Stimulated activated CD4-positive, alpha-beta T cell treated with anti-CD3 and anti-CD28 coated beads, Interleukin-4, amount 100 ng/mL, for 1 hour (primary cell): ENCODE measurements around the gene STIM1.
"Not testable (repeated sequence)": the region's sequence is repeated elsewhere in the genome, so short reads cannot be mapped to it uniquely, and the experiment has no call there.

ENCODE experiments used
- DNase-seq: peaks from one replicate; pipeline ENCODE4 v3.0.0-alpha.2; 2020

STIM1 gene

DNA sequence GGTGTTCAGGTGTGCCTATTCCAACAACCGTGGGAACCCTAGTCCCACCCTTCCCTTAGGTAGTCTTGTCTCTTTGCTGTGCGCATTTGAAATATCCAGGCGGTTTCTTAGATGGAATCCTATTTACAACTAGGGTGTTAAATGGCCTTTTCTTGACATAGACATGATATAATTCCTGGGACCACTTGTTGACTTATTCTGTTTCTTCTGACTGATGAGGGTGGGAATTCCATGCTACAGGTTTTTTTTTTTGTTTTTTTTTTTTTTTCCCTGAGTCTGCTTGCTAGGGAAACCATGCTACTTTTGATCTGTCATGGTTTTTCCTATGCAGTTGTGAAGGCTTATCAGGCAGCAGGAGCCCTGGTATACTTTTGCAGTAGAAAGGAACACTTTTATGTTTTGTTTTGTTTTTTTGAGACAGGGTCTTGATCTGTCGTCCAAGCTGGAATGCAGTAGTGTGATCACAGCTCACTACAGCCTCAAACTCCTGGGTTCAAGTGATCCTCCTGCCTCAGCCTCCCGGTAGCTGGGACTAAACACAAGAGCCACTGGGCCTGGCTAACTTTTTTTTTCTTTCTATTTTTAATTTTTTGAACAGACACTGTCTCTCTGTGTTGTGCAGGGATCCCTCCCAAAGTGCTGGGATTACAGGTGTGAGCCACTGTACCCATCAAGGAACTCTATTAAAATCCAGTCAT lies 1.5 kb downstream of the STIM1 start:
- no peak for DNase-seq

DNA sequence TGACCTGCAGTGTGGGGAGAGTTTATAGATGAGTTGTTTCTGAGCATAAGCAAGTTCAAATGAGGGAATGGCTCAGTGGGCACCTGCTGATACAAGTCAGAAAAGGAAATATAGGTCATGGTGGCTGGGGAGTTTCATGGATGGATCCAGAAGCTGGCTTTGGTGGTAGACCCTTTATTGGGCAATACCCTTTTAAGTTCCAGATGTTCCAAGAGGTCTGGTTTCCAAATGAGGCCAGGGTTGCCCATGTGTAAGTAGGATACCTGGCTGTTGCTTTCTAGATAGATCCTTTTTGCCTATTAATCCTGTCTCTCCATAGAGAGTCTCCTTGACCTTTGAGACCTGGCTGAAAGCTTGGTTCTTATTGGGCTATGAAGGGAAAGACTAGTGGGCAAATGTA lies 2.2 kb downstream of the STIM1 start:
- no peak for DNase-seq

DNA sequence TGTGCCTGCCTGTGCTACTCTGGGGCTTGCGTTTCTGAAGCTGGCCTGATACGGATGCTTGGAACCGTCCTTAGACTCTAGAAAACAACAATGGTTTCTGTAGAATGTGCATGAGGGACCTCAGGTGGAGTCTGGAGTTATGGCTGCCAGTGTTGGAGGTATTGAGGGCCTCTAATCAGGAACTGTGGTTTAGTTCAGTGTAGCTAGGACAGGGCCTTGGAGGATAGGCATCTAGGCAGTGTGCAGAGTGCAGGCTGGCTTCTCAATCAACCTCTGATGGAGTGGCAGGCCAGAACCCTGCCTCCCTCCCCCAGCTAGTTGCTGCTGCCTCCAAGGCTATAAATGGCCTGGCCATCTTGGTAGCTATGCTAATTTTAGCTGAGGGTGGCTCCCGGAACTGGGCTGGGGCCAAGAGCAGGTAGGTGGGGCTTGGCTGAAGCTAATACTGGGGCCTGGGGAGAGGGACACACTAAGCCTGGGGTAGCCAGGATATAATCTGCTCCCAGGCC lies 4.0 kb downstream of the STIM1 start:
- DNase-seq, result no peak

DNA sequence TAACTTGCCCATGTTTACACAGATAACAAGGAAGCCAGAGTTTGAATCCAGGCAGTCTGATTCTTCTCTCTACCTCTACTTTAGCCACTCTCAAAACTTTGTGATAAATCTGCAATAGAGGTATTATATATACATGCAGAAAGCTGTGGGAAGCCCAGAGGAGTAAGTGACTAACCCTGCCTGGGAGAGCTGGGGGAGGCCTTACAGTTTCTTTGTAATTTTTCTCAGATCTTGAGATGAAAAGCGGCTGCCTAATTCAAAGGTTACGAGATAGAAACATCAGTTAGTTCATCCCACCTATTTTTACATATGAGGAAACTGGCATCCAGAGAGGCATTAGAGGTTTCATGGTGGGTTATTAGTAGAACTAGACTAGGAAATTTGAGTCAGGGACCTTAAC lies 4.9 kb downstream of the STIM1 start:
- DNase-seq, result peak; percentile 43

DNA sequence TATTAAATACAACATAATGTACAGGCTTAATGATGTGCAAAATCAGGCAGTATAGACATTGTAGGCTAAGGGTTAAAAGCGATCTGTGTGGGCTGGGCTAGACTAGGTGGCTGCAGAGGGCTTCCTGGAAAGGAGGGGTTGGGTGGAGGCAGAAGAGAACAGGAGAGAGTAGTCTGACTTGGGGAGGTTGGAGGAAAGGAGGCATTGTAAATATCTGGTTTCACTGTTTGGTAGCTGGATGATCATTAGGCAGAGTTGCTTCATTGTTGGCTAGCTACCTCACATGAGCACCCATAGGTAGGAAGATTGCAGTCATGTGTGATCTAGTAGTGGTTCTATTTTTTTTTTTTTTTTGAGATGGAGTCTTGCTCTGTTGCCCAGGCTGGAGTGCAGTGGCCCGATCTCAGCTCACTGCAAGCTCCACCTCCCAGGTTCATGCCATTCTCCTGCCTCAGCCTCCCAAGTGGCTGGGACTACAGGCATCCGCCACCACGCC lies 5.5 kb downstream of the STIM1 start:
- DNase-seq, result not testable (repeated sequence)

DNA sequence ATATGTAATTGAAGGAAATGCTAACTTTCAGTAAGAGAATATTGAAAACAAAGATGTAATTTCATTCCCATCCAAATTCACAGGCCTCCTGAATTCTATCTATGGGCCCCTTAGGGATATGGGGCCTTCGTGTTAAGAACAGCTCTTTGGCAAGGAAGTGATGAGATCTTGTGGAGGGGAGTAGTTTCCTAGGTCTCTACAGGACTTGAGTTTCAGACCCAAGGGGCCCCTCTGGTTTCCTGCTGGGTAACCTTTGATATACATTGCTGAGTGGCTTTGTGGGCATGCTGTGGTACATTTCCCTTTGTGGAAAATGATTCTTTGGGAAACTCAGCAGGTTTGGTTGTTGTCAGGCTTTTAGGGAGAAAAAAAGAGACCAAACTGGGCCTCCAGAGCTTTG lies 6.2 kb downstream of the STIM1 start:
- no peak for DNase-seq

DNA sequence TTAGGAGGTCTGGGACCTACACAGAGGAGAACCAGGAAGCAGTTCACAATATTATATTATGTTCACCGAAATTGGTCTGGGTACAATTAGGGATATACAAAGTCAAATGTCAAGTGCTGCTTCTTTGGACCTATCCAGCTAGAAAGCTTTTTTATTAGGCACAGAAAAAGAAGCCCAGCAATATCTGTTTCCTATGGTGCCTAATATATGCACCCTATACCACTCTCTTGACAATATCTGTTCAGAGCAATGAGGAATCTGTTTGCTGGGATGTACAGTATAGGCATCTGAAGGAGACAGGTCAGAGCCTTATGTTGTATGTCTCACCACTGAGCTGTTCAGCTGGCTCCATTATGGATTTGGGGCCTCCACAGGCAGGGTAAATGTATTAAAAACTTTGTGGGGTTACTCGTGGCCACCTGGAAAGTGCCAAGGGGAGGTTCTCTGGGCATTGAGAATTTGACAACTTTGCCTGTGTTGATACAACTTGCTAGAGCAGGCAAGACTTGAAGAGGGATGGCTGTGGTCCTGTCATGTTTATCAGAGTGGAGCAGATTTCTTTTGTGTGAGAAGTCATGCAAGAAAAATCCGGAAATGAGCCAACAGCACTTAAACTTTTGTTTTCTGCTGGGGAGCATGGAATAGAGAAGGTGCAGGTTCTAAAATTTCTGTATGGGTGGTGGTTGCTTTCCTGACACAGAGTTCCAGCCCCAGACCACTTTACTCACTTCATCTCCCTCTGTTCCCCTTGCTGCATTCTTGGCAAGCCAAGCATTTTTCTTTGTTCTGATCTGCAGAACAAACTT lies 10.1 kb downstream of the STIM1 start:
- DNase-seq, result no peak

DNA sequence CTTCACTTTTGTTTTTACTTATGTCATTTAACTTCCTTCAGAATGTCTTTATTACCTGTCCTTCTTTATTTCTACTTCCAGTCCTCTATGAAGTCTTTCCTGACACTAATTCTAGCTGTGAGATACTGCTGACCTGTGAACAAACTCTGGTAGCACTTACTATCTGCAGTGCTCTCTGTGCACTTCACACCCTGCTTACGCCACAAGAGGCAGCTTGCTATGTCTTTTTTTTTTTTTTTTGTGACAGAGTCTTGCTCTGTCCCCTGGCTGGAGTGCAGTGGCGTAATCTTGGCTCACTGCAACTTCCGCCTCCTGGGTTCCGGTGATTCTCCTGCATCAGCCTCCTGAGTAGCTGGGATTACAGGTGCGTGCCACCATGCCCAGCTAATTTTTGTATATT lies 10.7 kb downstream of the STIM1 start:
- no peak for DNase-seq

DNA sequence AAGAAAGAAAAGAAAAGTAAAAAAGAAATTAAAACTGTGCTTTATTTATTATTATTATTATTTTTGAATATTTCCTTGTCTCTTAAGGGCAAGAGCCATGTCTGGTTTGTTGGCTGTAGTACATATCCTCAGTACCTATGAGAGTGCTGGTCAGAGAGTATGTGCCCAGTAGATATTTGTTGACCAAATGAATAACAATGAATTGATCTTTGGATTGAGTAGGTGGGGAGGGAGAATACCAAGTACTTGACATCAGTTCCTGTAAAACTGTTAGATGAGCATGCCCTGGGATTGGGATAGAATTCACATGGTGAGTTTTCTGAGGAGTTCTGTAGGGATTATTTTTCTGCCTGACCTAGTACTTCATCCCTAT lies 11.4 kb downstream of the STIM1 start:
- no peak for DNase-seq

DNA sequence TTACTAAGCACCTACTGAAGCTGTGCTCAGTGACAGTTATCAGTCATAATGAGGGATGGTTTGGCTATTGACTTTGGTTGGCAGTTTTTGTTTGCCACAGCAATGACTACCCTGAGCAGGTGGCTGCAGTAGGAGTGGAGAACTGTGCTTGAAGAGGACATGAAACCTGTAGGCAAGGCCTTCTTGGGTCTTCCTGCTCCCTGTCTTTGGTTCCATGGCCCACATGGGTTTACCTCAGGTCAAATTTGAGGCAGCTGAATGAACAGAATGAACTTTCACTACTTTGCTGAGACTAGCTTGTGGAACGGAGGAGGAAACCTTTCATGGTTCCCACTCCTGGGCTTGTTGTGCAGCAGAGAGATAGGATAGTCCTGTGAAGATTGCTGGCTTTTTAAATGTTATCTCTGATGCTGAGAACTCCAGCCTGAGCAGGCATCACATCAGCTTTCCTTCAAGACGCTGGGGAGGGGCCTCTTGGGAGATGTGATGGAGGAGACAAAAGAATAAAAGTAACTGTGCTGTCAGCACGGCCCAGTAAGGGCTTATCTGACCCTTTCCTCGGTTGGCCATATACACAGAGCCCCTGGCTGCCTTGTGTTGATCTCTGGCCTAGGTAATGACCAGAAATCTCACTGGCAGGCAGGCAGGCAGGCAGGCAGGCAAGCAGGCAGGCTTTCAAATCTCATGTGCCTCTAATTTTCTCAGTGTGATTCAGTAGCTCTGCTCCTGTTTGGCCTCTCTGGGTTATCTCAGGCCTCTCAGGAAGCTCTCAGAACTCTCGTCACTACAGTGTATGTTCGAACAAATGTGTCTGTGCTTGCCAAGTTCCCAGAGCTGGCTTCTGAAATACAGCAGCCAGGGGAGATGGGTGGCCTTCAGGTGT lies 12.0 kb downstream of the STIM1 start:
- DNase-seq, result no peak

DNA sequence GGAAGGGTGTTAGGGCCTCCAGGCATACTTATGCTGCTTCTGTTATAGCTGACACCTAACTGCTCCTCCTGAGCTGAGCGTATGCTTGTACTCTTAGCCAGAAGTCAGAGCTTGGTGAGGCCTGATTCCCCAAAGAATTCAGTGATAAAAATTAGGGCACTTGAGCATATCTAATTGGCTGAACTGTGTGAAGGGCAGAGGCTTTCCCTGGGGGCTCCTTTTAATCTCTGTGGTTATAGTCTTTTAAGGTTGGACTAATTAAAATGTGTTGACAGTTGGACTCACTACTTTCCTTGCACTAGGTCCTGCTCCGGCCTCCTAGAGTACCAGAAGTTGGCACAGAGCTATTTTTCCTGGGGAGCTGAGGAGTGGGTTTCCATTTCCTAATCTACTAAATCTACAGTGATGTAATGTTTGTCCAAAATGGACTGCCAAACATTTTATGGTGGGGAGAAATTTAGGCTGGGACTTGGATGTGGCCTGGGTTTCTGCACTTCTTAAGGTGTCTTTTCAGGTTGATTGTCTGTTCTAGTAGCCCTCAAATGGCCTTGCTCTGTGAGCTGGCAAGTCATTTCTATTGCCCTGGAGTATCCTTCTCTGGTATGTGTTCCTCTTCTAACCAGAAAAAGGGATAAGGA lies 18.4 kb downstream of the STIM1 start:
- DNase-seq, result no peak

DNA sequence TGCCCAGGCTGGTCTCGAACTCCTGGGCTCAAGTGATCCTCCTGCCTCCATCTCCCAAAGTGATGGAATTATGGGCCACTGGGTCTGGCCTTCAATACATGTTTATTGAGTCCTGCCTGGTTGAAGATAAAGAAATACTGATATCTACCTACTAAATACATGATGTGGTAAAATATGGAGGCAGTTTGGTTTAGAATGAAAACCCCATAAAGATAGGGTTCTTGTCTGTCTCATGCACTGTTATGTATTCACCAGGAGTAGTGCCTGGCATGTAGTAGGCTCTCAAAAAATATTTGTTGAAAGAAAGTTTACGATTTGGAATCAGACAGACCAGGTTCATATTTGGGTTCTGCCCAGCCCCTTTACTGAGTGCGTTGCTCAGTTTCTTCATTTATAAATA lies 21.1 kb downstream of the STIM1 start:
- no peak for DNase-seq

DNA sequence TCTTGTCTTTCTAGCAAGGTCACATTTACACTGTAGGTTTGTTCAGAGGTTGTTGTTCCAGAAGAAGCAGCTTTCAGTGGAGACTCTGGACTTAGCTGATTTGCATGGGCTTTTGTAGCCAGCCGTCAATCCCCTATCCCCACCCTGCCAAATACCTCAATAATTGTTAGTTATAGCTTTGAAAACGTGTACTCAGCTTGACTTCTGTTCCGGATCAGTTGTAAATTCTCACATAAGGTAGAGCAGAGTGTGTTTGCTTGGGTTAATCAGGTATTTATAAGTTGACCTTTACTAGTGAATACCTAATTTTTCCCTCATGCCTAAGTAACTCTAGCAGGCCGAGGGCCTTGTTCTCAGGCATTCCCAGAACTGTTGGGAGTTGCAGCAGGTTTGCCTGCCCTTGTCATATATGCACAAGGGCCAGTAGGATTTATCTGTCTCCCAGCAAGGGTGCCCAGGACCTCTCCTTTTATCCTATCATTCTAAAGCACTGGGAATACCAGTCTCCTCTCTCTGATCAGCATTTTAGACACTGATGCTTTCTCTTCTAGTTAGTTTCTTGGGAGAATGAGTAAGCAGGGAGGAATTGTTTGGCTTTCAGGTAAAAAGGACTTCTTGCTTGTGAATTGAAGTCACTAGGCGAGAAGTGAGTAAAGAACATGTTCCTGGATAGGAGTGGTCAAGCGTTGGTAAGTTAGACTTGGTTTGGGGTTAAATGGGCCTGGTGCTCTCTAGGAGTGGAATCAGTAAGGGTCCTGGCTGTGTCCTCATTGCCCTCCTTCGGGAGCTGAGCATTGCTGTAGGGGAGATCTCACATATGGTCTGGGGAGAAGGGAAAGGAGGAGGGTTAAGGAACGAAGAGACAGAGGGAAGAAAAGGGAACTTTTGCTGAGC lies 22.1 kb downstream of the STIM1 start:
- DNase-seq, result no peak

DNA sequence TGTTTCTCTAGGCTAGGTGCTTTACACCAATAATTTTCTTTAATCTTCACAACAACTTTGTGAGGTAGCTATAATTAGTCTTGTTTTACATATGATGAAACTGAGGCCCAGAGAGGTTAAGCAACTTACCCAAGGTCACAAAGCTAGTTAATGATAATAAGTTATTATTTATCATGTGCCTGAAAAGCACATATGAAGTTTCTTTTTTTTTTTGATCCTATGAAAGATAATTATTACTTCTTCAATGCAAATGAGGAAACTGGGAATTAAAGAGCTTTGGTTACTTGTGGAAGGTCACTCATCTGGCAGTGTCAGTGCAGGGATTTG lies 22.8 kb downstream of the STIM1 start:
- no peak for DNase-seq

DNA sequence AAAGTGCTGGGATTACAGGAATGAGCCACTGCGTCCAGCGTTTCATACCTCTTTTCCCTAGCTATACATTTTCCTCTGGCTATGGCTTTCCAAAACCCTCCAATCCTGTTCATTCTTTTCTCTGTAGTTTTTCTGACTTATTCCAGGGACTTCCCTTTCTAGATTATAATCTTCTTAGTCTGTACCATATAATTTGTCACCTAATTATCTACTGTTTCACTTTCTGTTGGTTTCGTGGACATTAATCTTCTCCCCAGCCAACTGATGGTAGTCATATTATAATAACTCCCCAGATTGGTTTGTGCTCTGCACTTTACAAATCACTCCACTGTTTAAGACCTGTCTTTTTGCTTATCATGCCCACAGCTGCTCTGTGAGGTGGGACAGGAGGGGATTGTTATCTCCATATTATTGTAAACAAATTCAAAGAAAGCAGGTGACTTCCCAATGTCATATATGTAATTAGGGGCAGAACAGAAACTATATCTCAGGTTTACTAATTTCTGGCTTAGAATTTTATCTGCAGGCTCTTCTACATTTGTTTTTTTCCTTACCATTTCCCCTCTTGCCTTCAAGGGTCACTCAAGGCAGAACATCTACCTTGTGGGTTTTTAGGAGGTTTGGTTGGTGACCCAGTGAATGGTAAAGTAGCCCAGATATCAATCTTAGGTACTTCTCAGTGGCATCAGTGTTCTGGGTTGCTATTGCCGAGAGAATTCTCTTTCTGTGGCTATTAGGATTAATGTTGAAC lies 23.9 kb downstream of the STIM1 start:
- no peak for DNase-seq

DNA sequence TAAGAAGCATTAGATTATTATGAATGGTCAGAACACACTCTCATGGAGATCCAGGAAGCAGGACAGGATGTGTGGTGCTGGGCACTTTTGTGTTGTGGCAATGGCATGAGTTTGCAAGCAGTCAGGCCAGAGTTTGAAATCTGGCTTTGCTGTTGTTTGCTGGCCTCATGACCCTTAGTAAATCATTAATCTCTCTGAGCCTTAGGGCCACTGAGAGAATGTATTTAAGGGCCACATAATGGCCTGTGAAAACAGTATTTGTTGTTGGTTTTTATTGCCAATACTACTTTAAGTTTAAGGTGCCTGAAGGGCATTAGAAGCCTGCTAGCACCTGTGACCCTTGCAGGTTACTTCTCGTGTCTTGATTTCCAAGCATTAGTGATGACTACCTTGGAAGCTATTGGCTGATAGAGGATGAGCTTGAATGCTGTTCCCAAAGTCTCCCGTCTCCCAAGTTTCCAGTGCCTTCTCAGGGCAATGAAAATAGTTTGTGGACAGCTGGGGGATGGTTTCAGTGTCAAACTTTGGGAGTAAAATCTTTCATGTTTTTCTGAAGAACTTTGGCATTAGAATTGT lies 24.6 kb downstream of the STIM1 start:
- DNase-seq, result no peak

DNA sequence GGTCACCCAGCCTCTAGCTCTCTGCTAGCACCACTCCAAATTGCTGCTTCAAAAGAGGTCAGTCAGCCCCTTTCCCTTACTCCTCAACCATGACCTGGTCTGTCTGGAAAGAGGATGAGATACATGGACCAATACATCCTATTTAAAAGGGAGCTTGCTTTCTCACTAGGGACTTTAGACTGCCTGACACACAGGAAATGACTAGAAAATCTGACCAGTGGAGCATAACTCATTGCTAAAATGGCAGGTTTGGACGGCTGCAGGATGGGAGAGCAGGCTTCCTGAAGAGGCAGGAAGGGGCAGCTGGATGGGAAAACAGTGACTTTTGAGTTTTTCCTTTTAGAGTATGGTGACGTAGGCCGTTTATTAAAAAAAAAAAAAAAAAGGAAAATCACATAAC lies 25.3 kb downstream of the STIM1 start:
- DNase-seq, result no peak

DNA sequence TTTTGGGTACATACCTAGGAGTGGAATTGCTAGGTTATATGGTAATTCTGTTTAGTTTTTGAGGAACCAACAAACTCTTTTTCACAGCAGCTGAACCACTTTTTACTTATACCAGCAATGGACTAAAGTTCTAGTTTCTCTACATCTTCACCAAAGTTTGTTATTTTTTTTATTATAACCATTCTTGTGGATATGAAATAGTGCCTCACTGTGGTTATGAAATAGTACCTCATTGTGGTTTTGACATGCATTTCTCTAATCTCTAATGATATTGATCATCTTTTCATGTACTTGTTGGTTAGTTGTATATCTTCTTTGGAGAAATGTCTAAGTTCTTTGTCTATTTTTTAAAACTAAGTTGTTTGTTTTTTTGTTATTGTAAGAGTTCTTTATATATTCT lies 27.2 kb downstream of the STIM1 start:
- DNase-seq, result no peak

DNA sequence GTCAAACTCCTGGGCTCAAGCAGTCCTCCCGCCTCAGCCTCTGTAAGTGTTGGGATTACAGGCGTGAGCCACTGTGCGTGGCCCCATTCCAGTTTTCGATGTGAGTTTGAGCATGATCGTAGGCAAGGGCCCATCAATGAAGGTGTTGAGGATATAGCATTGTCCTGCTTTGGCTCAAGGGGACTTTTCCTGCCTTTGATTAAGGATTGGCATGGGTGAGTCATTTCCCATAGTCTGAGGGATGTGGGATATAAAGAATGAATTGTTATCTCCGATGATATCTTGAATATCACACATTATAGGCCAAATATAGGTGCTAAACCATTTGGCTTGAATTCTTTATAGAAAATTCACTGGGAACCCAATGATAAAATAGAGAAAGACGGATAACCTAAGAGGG lies 30.4 kb downstream of the STIM1 start:
- DNase-seq, result no peak

DNA sequence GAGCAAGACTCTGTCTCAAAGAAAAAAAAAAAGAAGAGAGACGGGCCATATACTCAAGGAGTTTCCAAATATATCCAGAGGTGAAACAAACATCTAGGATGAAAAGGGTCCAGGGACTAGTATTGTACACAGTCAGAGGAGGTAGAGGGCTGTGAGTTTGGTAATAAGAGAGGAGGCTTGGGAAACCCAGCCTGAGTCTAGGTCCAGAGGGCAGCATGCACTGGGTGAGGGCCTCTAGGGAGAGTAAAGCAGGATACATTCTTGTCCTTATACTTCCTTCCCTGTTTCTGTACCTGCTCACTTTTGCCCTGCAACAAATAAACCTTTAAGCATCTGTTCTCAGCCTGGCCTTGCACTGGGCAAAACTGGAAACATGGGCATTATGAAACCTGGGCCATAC lies 31.5 kb downstream of the STIM1 start:
- no peak for DNase-seq

DNA sequence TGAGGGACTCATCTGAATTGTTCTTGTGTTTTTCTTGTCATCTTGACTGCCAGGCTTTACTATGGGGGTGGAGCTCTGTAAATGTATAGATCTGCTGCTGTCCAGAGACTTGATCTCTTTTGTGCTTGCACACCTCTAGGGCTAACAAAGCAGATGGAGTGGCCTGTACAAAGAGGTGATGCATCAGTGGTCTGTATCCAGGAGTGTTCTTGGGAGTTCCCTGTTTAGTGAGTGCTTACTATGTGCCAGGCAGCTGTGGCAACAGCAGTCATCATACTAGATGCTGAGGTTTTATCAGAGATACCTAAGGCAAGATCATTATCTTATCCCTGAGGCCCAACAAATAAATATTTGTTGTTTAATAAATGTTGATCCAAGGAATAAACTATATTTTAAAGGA lies 33.4 kb downstream of the STIM1 start:
- no peak for DNase-seq
